Subcutaneous adipose tissue (tissue), 4 donors: ENCODE measurements around the gene KCNS1. TPM values are rescaled to one million over a fixed set of nuclear protein-coding genes. Genes with fewer than 3 reads are reported as not detected.

Source experiments
- total RNA-seq, 4 donors: library from RNA; depleted of rRNA; stranded (reverse); fragments of >200 nt; gene quantifications; one replicate each; pipeline ENCODE4 v1.1.0, GENCODE V29; 2016
- TF ChIP-seq, protein P1 (sequence below): fragments of 450-650 bp; IDR thresholded peaks from one replicate; pipeline ENCODE4 v1.5.1; 2016; ENCODE audit warnings: low read depth, mild to moderate bottlenecking, control low read depth, antibody characterized with exemption, moderate library complexity

KCNS1 gene
- total RNA-seq, 4 donors from 2014 or later, result not detected

DNA sequence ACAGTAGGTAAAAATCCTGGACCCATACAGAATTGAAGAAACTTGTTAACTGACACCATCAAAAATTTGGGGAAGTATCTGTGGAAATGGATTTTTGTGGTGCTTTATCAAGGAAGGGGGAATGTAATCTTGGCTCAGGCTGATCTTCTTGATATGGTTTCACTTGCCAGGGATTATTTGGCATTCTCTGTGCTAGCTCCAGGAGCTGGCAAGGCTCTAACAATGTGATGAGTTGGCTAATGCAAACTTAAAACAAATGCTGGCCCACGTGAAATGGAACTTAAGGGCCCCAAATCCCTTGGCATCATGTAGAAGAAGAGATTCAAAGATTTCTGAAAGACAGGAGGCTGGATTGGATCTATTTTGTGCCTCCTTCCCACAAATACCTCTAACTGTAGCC is 13.1 kb downstream of the KCNS1 start:
- TF ChIP-seq, protein P1, sequence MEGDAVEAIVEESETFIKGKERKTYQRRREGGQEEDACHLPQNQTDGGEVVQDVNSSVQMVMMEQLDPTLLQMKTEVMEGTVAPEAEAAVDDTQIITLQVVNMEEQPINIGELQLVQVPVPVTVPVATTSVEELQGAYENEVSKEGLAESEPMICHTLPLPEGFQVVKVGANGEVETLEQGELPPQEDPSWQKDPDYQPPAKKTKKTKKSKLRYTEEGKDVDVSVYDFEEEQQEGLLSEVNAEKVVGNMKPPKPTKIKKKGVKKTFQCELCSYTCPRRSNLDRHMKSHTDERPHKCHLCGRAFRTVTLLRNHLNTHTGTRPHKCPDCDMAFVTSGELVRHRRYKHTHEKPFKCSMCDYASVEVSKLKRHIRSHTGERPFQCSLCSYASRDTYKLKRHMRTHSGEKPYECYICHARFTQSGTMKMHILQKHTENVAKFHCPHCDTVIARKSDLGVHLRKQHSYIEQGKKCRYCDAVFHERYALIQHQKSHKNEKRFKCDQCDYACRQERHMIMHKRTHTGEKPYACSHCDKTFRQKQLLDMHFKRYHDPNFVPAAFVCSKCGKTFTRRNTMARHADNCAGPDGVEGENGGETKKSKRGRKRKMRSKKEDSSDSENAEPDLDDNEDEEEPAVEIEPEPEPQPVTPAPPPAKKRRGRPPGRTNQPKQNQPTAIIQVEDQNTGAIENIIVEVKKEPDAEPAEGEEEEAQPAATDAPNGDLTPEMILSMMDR, result no peak

DNA sequence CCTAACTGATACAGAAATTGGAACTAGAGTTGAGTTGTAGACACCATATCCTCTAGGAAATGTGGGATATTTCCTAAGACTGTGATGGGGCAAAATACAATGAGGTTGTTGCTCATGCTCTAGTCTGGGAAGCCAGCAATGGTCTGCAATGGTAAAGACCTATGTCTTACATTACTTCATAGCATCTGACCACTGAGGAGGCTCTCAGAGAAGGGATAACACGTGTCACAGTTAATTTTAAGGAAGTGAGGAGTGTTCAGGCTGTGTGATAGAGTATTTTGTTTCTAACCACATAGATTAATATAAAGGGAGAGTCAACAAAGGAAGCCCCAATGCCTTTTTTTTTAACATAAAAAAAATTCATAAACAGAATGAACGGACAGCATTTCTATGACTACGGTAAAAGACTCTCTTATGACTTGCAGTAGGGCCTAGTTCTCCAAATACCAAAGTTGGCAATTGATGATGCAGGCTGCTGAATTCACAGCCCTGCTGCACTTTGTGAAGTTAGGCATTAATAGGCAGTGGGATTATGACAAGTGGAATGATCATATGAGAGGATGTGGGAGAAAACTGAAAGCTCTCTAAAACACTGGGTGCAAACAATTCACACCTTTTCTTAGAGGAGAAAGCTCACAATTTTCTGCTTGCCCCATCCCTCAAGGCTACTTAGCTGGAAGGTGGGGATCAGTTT is 13.7 kb downstream of the KCNS1 start:
- TF ChIP-seq, protein P1, result no peak

- TF ChIP-seq, protein P1, result no peak
Observed at GRCh38 chr20:45085867-45086266, 15.1 kb downstream of the KCNS1 start.

GRCh38 chr20:45085289-45085688 is 15.6 kb downstream of the KCNS1 start:
- TF ChIP-seq, protein P1, result no peak

GRCh38 chr20:45083127-45083526 is 17.8 kb downstream of the KCNS1 start:
- TF ChIP-seq, protein P1, result no peak

- TF ChIP-seq, protein P1, result no peak
Observed at GRCh38 chr20:45082468-45082867, 18.5 kb downstream of the KCNS1 start.

DNA sequence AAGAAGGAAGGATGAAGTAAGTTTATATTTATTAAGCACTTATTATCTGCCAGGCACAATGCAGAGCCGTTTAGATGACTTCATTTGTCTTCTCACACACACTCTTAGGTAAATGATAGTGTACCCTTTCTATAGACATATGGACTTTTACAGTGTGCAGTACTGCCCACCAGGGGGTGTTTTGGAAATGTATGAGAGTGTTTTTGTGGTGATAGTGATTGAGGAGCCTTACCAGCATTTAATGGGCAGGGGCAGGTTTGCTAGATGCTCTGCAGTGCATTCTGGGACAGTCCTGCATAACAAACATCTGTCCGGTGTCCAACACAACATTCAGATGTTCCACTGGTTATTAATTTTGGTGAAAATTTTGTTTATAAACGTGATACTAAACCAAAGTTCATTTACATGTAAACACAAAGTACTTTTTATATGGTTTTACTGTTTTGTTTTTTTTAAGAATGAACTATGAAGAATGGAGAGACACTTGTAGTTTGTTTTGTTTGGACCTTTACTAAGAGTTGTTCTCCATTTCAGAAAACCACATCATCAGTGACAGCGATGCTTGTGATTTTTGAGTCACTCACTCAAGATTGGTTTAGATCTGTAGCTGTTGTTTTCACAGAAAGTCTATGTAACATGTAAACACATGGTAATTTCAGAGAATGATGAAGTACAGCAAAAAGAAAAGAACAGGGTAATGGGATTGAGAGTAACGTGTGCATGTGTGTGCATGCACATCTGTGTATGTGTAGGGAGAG is 19.9 kb downstream of the KCNS1 start:
- TF ChIP-seq, protein P1, result no peak
